SH-SY5Y (cell line): ENCODE measurements around the gene OR2V2.

ENCODE experiments used
- GATA2 ChIP-seq: IDR thresholded peaks from 2 replicates; pipeline ENCODE4 v1.6.1; 2011; ENCODE audit warnings: mild to moderate bottlenecking, low read depth, low read length
- GATA3 ChIP-seq: IDR thresholded peaks from 2 replicates; pipeline ENCODE4 v1.6.1; 2011; ENCODE audit warnings: low read depth, mild to moderate bottlenecking, low read length, moderate library complexity

- no peak for TF ChIP-seq GATA2
- no peak for TF ChIP-seq GATA3
These were observed 60.5 kb downstream of the OR2V2 start for GRCh38 chr5:181207960-181208253.
